Hepatocyte (in vitro differentiated cells): ENCODE measurements around the gene FABP3. TPM values are rescaled to one million over a fixed set of nuclear protein-coding genes. Genes with fewer than 3 reads are reported as not detected.

Source experiments
- DNase-seq: peaks from one replicate; pipeline ENCODE4 v3.0.0-alpha.2; 2016; ENCODE audit warnings: low spot score
- H2AFZ ChIP-seq: fragments of 200-600 bp; sonication (generic); 2 replicates; pipeline ENCODE4 v1.6.0; 2016; ENCODE audit warnings: antibody characterized with exemption, mild to moderate bottlenecking
- H3K27ac ChIP-seq: fragments of 200-600 bp; sonication (generic); 2 replicates; pipeline ENCODE4 v1.5.1; 2016; ENCODE audit warnings: mild to moderate bottlenecking
- H3K27me3 ChIP-seq: fragments of 200-600 bp; sonication (generic); 2 replicates; pipeline ENCODE4 v1.6.1; 2016
- H3K36me3 ChIP-seq: fragments of 200-600 bp; sonication (generic); replicated peaks from 2 replicates; pipeline ENCODE4 v1.5.1; 2016; ENCODE audit warnings: low read depth; ENCODE audit not compliant: insufficient read depth
- H3K4me1 ChIP-seq: fragments of 200-600 bp; sonication (generic); 2 replicates; pipeline ENCODE4 v1.5.1; 2016; ENCODE audit warnings: mild to moderate bottlenecking, moderate library complexity; ENCODE audit not compliant: insufficient read depth
- H3K4me2 ChIP-seq: fragments of 200-600 bp; sonication (generic); 2 replicates; pipeline ENCODE4 v1.6.0; 2016
- H3K4me3 ChIP-seq: fragments of 200-600 bp; sonication (generic); 2 replicates; pipeline ENCODE4 v1.5.1; 2016; ENCODE audit warnings: mild to moderate bottlenecking
- H3K79me2 ChIP-seq: fragments of 200-600 bp; sonication (generic); 2 replicates; pipeline ENCODE4 v1.6.0; 2017; ENCODE audit warnings: mild to moderate bottlenecking
- H3K9me2 ChIP-seq: fragments of 200-600 bp; sonication (generic); replicated peaks from 2 replicates; pipeline ENCODE4 v1.6.0; 2017; ENCODE audit warnings: mild to moderate bottlenecking; ENCODE audit not compliant: insufficient read depth
- H3K9me3 ChIP-seq: fragments of 200-600 bp; sonication (generic); 2 replicates; pipeline ENCODE4 v1.5.1; 2016; ENCODE audit warnings: low read depth, mild to moderate bottlenecking
- H4K20me1 ChIP-seq: fragments of 200-600 bp; sonication (generic); 2 replicates; pipeline ENCODE4 v1.6.0; 2016; ENCODE audit warnings: mild to moderate bottlenecking; ENCODE audit not compliant: insufficient read depth, poor library complexity, severe bottlenecking
- CTCF ChIP-seq: fragments of 200-600 bp; sonication (generic); IDR thresholded peaks from 2 replicates; pipeline ENCODE4 v1.5.1; 2016; ENCODE audit warnings: antibody characterized with exemption, mild to moderate bottlenecking; ENCODE audit not compliant: poor library complexity
- EZH2 ChIP-seq: fragments of 200-600 bp; sonication (generic); IDR thresholded peaks from 2 replicates; pipeline ENCODE4 v1.6.1; 2016; ENCODE audit warnings: antibody characterized with exemption, mild to moderate bottlenecking, borderline replicate concordance
- EZH2phosphoT487 ChIP-seq: fragments of 200-600 bp; sonication (generic); IDR thresholded peaks from one replicate; pipeline ENCODE4 v1.6.1; 2018; ENCODE audit warnings: antibody characterized with exemption, mild to moderate bottlenecking, low read depth, moderate library complexity; ENCODE audit not compliant: unreplicated experiment, severe bottlenecking
- WGBS: methylation state at CpG from one replicate; pipeline ENCODE4 v1.1.6; 2016; ENCODE audit warnings: low lambda C conversion rate; ENCODE audit errors: missing lambda C conversion rate; 5-methylcytosine and 5-hydroxymethylcytosine counted together
- polyA plus RNA-seq: library from polyadenylated mRNA; unstranded; fragments of >200 nt; fragmentation: Nextera tagmentation; extraction: Ambion mirVana; gene quantifications from 2 replicates; pipeline ENCODE4 v1.2.1, GENCODE V29; 2016
- total RNA-seq: library from RNA; depleted of rRNA; stranded (reverse); fragments of >200 nt; gene quantifications from 2 replicates; pipeline ENCODE4 v1.2.3, GENCODE V29; 2014

FABP3 gene
- total and polyA plus RNA-seq, 2 experiments from 2014 or later = 39.1 to 50.1 TPM

GRCh38 chr1:31399976-31400375 is 27.1 kb upstream of the FABP3 start:
- Histone ChIP-seq H3K4me2 (no peak overlapping the region), H3K9me2 (no peaks in the 10 kb centered on the region), H3K36me3 (no peaks in the 10 kb centered on the region), H4K20me1 (no peaks in the 10 kb centered on the region), H3K79me2 (no peaks in the 10 kb centered on the region), H3K27ac (no peak overlapping the region), H3K4me1 (no peaks in the 10 kb centered on the region), H3K9me3 (no peaks in the 10 kb centered on the region), H3K27me3 (no peaks in the 10 kb centered on the region), H2AFZ (no peak overlapping the region), H3K4me3 (no peak overlapping the region)
- 68% methylated on average over 3 of the region's 3 CpGs for WGBS
- no peak for DNase-seq
- TF ChIP-seq EZH2phosphoT487 (no peak), CTCF (no peak), EZH2 (no peak)

- H3K4me1 ChIP-seq = no peaks in the 10 kb centered on the region
- DNase-seq = no peak
- H3K36me3 ChIP-seq = no peaks in the 10 kb centered on the region
- 90% methylated on average over 2 of the region's 2 CpGs for WGBS
- H3K9me2 ChIP-seq = no peaks in the 10 kb centered on the region
- no peaks in the 10 kb centered on the region for H4K20me1 ChIP-seq
- no peaks in the 10 kb centered on the region for H3K27me3 ChIP-seq
- no peaks in the 10 kb centered on the region for H3K9me3 ChIP-seq
- H3K4me2 ChIP-seq = no peak overlapping the region
- H3K27ac ChIP-seq = no peak overlapping the region
- H3K79me2 ChIP-seq = no peaks in the 10 kb centered on the region
- TF ChIP-seq EZH2 = no peak
- TF ChIP-seq EZH2phosphoT487 = no peak
- no peak for TF ChIP-seq CTCF
- no peak overlapping the region for H2AFZ ChIP-seq
- no peak overlapping the region for H3K4me3 ChIP-seq
Observed at GRCh38 chr1:31398246-31398645, 25.4 kb upstream of the FABP3 start.

- WGBS = 58% methylated on average over 4 of the region's 4 CpGs
- H3K9me2 ChIP-seq = no peaks in the 10 kb centered on the region
- no peaks in the 10 kb centered on the region for H3K4me1 ChIP-seq
- no peaks in the 10 kb centered on the region for H3K9me3 ChIP-seq
- H3K27me3 ChIP-seq = no peaks in the 10 kb centered on the region
- TF ChIP-seq EZH2phosphoT487 = no peak
- no peak for TF ChIP-seq EZH2
- TF ChIP-seq CTCF = no peak
- no peak overlapping the region for H2AFZ ChIP-seq
- no peaks in the 10 kb centered on the region for H4K20me1 ChIP-seq
- H3K4me2 ChIP-seq = no peak overlapping the region
- no peak overlapping the region for H3K27ac ChIP-seq
- H3K79me2 ChIP-seq = no peaks in the 10 kb centered on the region
- H3K36me3 ChIP-seq = no peaks in the 10 kb centered on the region
- no peak overlapping the region for H3K4me3 ChIP-seq
- no peak for DNase-seq
Observed at GRCh38 chr1:31397360-31398095, 24.7 kb upstream of the FABP3 start.
